Neutrophil (primary cell): ENCODE measurements around the gene TPCN1.

Experiments
- H3K27ac ChIP-seq: fragments of 200-600 bp; sonication (generic); 2 replicates; pipeline ENCODE4 v1.5.1; 2016; ENCODE audit warnings: mild to moderate bottlenecking, moderate library complexity
- H3K27me3 ChIP-seq: fragments of 200-600 bp; sonication (generic); 2 replicates; pipeline ENCODE4 v1.6.0; 2016; ENCODE audit warnings: mild to moderate bottlenecking
- H3K36me3 ChIP-seq: fragments of 200-600 bp; sonication (generic); 2 replicates; pipeline ENCODE4 v1.5.1; 2017
- H3K4me1 ChIP-seq, 2 experiments: fragments of 200-600 bp in 1 of 2; sonication (generic) in 1 of 2; 1 replicate in 1 of 2; 2 replicates in 1 of 2; pipeline versions ENCODE4 v1.5.1 to v1.6.1; 2013 to 2016; ENCODE audit warnings: low read depth in 1 of 2, low read length in 1 of 2, mild to moderate bottlenecking in 1 of 2, moderate library complexity in 1 of 2; ENCODE audit not compliant: control insufficient read depth in 1 of 2, insufficient read depth in 1 of 2
- H3K4me3 ChIP-seq, 2 experiments: fragments of 200-600 bp in 1 of 2; sonication (generic) in 1 of 2; 1 replicate in 1 of 2; 2 replicates in 1 of 2; pipeline ENCODE4 v1.5.1; 2013 to 2016; ENCODE audit warnings: low read depth in 1 of 2, low read length in 1 of 2, mild to moderate bottlenecking in 1 of 2, moderate library complexity in 1 of 2
- H3K9me3 ChIP-seq: fragments of 200-600 bp; sonication (generic); 2 replicates; pipeline ENCODE4 v1.5.1; 2016
- CTCF ChIP-seq: fragments of 200-600 bp; sonication (generic); IDR thresholded peaks from 2 replicates; pipeline ENCODE4 v1.5.1; 2016; ENCODE audit warnings: antibody characterized with exemption

Gene TPCN1

GRCh38 chr12:113230315-113231234, 9.3 kb downstream of the TPCN1 start:
- no peak overlapping the region for H3K27ac ChIP-seq
- no peak overlapping the region for H3K4me3 ChIP-seq
- H3K36me3 ChIP-seq = no peaks in the 10 kb centered on the region
- H3K27me3 ChIP-seq = no peaks in the 10 kb centered on the region
- TF ChIP-seq CTCF = no peak
- H3K9me3 ChIP-seq = no peaks in the 10 kb centered on the region
- H3K4me1 ChIP-seq = peaks cover 10 to 27% of the 10 kb centered on the region in 2 experiments

GRCh38 chr12:113231235-113232088, 10.2 kb downstream of the TPCN1 start:
- Histone ChIP-seq H3K27me3 (no peaks in the 10 kb centered on the region), H3K9me3 (no peaks in the 10 kb centered on the region), H3K27ac (no peak overlapping the region), H3K4me3 (no peak overlapping the region), H3K4me1 (peaks cover 10 to 27% of the 10 kb centered on the region in 2 experiments), H3K36me3 (no peaks in the 10 kb centered on the region)
- TF ChIP-seq CTCF = no peak

DNA sequence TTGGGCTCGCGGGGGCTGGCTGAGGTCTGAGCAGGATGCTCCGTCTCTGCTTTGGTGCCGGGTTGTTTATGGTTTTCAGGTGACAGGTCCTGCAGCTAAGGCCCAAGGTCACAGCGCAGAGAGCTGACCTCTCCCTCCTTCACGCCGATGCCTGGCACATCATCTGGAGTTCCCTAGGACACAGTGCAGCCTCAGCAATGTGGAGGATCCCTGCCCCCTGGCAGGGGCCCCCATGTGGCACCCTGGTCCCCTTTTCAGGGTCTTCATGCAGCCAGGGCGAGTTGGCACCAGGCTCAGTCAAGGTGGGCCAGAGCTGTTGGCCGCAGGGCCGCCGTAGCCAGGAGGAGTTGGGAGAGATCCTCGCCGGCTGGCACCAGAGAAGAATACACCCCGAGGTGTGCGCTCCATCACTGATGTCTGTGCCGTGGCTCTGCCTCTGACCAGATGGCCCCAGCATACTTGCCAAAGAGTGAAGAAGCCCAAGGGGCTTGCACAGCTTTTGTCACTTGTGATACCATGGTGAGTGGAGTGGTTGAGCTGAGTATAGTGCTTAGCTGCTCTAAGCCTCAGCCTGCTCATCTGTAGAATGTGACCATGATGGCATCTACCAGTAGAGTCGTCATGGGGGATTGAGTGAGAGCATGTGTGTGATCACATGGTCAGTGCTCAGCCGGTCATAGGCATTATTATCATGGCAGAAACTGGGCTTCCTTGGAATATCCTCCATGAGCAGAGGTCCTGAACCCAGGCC, 11.0 kb downstream of the TPCN1 start:
- Histone ChIP-seq H3K27ac (peak overlapping the region; percentile 57), H3K4me1 (peaks cover 10 to 19% of the 10 kb centered on the region in 2 experiments), H3K27me3 (no peaks in the 10 kb centered on the region), H3K4me3 (peak overlapping the region; percentile 49 to 60), H3K36me3 (no peaks in the 10 kb centered on the region), H3K9me3 (no peaks in the 10 kb centered on the region)
- no peak for TF ChIP-seq CTCF

- Histone ChIP-seq H3K27me3 (no peaks in the 10 kb centered on the region), H3K9me3 (no peaks in the 10 kb centered on the region), H3K4me3 (peak overlapping the region; percentile 49 to 60), H3K4me1 (peaks cover 10 to 18% of the 10 kb centered on the region in 2 experiments), H3K36me3 (no peaks in the 10 kb centered on the region), H3K27ac (peak overlapping the region; percentile 57)
- no peak for TF ChIP-seq CTCF
Measured at GRCh38 chr12:113232840-113233585, 11.7 kb downstream of the TPCN1 start.

- H3K9me3 ChIP-seq = no peaks in the 10 kb centered on the region
- H3K27me3 ChIP-seq = no peaks in the 10 kb centered on the region
- no peak overlapping the region for H3K4me3 ChIP-seq
- H3K4me1 ChIP-seq = peaks cover 10 to 18% of the 10 kb centered on the region in 2 experiments
- TF ChIP-seq CTCF = no peak
- no peaks in the 10 kb centered on the region for H3K36me3 ChIP-seq
- H3K27ac ChIP-seq = no peak overlapping the region
Measured at GRCh38 chr12:113233967-113234366, 12.7 kb downstream of the TPCN1 start.
